Activated CD4-positive, CD25-positive, alpha-beta regulatory T cell treated with anti-CD3 and anti-CD28 coated beads, Interleukin-2, amount 50 U/mL, for 16 hours (primary cell): ENCODE data around the gene CDC14A.

Source experiments
- DNase-seq: peaks from one replicate; pipeline ENCODE4 v3.0.0-alpha.2; 2020; ENCODE audit warnings: low read depth, low spot score

The CDC14A gene

DNA sequence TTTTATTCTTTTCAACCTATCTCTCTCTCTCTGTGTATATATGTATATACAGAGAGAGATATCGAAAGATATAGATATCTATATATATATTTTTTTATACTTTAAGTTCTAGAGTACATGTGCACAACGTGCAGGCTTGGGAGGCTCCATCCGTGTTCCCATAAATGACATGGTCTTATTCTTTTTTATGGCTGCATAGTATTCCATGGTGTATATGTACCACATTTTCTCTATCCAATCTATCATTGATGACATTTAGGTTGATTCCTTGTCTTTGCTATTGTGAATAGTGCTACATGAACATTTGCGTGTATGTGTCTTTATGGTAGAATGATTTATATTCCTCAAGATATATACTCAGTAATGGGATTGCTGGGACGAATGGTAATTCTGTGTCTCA lies 130.4 kb downstream of the CDC14A start:
- DNase-seq, result no peak

DNA sequence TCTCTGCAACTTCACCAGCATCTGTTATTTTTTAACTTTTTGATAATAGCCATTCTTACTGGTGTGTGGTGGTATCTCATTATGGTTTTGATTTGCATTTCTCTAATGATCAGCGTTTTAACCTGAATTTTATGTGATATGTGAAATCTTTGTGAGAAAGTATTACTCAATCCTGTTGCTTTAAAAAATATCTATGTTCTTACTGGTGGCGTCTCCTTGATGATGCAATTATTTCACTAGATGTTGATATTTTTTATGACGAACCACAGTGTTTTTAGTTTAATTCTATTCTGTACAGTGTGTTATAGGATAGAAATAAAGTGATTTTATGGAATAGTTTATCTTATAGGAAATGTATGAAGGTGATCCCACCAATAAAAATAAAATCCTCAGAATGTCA lies 130.9 kb downstream of the CDC14A start:
- DNase-seq, result no peak

DNA sequence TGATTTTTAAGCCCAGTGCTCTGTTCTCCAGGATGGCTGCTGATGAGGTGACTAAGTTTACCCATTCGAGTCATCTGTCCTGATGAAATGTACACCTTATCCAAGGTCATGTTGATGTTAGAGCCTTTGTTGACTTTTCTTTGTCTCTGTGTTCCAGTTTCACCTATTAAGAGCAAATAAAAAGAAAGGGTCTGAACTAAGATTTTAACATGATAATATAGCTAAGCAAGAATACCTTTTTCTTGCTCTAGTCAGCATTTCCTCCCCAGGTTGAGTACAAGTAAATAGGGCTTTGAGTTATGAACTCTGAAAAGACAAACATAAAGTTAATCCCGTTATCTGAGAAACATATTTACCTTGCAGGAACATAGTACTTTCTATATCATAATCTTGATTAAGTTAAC lies 133.6 kb downstream of the CDC14A start:
- no peak for DNase-seq

DNA sequence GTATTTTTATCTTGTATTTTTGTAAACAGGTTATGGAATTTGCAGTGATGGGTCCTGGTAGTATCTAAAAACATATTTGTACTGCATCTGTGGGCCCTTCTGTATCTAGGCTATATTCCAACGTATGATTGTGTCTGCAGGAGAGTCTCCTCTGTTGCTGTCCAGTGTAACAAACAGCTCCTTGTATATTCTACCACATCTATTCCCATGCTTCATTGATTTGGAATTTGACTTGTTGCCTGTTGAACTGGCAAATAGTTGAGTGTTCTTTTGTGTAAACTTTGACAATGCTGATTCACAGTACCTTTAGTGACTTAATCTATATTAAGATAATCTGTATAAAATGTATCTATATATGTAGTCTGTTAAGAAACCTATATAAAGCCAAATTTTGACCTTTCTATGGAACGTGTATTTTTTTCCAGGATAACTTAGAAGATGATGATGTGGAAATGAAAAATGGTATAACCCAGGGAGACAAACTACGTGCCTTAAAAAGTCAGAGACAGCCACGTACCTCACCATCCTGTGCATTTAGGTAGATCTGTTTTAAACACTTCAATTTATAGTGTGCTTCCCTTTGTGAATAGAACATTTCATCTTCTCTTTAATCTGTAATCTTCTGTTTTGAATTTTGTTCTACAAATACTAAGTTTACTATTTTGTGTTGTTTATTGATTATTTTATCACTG lies 142.2 kb downstream of the CDC14A start:
- DNase-seq, result no peak

DNA sequence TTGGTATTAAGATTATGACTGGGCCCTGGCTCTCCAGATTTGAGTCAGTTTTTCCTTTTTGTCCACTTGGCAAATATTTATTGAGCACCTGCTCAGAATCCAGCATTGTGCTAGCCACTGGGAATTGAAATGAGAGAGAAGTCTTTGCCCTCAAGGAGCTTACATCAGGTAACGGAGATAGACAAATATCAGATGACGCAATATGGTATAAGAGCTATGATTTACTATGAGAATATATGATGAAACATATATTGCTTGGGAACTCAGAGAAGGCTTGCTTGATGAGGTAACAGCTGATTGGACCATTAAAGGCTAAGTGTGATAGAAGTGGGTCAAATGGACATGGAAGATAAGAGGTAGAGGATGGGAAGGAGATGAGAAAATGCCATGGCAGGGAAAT lies 144.6 kb downstream of the CDC14A start:
- DNase-seq, result no peak

DNA sequence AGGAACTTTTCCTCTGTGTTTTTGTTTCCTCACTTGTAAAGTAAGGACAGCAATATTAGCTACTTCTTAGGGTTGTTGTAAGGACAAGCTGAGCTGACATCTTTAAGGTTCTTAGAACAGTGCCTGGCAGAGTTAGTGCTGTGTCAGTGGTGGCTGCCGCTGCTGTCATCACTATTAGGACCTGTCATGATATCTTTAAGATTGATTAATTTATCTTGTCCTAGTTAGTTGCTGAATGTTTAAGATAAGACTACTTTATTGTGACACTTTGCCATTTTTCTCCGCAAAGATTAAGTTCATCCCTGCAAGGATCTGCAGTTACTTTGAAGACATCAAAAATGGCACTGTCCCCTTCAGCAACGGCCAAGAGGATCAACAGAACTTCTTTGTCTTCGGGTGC lies 145.5 kb downstream of the CDC14A start:
- DNase-seq, result no peak

DNA sequence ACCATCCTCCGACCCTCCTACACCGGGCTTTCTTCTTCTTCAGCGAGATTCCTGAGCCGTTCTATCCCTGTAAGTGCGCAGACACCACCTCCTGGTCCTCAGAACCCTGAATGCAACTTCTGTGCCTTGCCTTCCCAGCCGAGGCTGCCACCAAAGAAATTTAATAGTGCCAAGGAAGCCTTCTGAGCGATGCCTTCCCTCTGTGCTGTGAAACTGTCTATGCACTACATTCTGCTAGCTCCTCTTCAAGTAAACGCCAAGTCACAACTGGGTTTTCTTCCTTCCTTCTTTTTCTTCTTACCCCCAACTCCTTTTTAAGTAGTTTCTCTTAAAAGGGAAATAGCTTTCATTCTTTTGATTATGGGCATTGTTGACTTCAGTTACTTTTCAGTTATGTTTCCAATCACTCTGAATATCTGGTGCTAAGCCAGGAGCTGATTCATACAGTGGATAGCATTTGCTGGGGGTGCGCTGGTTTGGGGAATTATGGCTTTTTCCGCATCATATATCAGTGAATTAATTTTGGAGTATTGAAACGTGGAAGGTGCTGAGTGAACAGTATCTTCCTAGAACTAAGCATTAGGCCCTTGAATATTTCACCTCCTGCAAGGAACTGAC lies 147.0 kb downstream of the CDC14A start:
- DNase-seq, result no peak

DNA sequence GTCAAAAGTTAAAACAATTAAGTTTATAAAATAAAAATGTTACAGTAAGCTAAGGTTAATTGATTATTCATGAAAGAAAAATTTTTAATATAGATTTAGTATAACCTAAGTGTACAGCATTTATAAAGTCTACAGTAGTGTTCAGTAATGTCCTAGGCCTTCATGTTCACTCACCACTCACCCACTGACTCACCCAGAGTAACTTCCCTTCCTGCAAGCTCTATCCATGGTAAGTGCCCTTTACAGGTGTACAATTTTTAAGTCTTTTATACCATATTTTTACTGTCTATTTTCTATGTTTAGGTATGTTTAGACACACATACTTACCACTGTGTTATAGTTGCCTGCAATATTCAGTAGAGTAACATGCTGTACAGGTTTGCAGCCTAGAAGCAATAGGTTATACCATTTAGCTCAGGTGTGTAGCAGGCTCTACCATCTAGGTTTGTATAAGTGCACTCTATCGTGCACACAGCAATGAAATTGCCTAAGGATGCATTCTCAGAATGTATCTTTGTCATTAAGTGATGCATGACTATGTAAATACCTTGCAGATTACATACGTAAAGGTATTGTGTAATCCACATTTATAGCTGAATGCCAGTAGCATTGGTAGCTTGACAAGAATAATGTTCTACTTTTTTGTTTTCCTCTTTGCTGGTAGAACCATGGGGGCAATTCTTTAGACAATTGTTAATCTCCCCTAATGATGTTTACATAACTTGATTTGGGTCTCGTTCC lies 149.9 kb downstream of the CDC14A start:
- no peak for DNase-seq

DNA sequence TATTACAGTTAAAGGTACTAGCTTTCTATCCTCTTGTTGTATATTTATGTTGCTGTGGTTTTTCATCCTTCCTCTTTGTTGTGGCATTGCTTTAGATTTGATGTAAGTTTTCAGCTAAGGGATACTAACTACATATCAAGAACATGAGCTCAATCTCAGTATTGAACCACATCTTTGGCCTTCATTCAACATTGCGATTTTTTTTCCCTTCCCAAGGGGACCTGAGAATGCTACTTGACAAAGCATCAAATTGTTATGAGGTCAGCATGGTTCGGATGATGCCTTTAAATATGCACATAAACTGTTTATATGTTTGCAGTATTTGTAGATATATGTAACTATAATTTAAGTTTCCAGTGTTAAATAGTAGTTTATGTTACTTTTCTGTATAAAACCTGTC lies 153.9 kb downstream of the CDC14A start:
- no peak for DNase-seq

DNA sequence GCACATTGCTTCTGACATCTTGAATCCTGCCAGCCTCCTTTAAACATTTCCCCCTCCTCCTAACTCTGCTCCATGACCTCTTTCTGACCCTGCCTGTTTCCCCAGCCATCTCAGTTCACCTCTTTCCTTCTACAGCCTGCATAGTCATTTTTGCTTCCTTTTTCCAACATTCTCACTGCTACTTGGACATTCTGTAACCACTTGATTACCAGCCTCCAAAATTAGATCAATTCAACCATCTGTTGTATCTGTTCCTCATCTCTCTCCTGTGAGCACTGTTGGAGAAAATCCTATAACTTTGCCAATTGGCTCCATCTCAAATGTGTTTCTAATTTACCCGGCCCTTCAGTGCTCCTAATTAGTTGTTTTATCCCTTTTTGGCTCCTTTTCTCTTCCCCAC lies 158.1 kb downstream of the CDC14A start:
- no peak for DNase-seq

DNA sequence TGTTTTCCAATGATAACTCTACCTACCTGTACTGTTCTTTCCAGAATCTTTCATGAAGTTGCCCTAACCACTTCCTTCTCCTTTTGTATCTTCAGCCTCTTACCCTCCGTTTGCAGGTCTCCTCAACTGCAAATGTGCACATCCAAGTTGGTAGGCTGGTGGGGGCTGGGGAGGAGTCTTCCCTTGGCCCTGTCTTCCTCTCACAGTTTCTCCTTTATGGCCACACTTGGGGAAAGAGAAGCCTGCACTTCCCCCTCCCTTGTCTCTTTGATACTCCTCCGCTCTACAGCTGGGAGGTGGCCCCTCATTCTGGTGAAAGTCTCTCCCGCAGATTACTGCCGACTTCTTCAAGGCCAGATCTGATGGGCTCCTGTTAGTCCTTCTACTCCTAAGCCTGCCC lies 158.8 kb downstream of the CDC14A start:
- DNase-seq, result no peak

DNA sequence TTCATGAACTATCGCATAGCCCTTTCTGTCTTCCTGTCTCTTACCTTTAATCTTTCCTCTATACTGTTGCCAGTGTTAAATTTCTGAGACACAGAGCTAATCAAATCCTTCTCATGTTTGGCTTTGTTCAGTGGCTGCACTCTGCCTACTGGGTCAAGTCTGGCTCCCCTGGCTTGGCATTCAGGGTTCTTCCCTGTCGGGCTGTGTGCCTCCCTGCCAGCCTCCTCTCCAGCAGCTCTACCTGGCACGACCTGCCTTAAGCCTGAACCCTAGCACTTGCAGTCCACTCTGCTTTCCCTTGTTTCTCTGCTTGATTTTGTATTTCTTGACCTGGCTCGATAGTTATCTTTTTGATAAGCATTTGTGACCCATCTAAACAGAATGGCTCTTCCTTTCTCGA lies 159.5 kb downstream of the CDC14A start:
- DNase-seq, result no peak

DNA sequence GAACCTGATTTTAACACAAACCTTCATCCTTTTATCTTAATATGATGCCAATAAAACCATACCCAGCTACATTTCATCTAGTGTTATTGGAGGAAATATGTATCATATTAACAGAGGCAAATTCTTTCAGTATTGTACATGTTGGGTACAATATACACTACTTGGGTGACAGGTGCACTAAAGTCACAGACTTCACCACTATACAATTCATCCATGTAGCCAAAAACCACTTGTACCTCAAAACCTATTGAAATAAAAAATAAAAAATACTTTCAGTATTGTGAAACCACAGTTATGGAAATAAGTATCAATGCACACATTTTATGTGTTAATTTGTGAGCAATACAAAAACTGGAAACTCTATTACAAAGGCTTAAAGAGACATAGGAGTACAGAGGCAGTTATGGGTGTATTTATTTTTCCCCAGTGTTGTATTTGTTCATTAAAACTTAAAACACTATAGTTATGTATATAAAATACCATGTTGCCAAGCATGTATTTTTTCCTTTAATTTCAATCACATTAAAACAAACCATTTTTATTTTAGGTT lies 160.6 kb downstream of the CDC14A start:
- no peak for DNase-seq

DNA sequence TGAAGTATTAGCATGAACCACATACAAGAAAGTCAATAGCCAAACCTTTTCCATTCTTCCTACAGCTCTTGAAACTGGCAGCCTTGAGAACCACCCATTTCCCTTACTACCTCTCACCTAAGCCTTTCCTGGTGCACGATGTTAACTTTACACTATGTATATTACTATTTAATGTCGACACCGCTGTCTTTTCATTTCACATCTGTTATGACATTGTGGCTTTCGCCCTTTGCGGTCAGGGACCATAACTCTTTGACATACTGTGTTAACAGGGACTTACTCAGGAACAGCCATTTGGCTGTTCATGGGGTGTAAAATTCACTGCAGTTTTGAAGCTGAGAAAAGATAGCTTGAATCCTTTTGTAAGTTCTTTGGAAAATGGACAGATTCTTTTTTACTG lies 164.6 kb downstream of the CDC14A start:
- DNase-seq, result no peak

DNA sequence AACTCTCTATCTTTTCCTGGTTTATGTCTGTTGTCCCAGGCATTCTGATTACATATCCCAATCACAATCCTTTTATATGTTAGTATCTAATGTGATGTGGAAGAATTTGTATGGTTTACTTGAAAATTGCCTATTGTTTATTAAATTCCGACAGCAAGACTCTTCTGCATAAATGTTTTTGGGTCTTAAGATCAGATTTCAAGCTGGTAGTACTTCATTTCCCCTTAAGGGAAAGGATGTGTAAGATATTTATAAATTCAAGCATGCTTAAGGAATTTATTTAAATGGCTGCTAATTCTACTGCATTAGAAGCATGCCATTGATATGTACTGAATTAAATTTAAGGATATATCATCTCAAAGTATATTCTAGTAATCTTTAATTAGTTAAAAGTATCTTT lies 165.2 kb downstream of the CDC14A start:
- no peak for DNase-seq

DNA sequence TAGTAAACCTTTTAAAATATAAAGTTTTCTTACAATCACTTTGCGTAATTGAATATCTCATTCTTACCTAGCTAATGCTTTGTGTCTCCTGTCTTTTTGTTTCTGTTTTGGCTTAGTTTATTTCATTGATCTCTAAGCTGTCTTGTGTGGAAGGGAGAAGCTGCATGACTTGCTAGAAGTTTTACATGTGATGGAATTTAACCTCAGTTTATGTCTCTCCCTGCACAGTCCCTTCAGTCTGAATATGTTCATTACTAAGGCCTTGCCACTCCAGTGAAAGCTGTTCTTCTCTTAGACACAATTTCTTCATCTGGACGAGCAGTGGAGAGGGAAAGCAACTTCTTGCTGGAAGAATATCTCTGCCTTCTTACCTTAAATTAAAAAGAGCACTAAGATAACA lies 165.7 kb downstream of the CDC14A start:
- no peak for DNase-seq

DNA sequence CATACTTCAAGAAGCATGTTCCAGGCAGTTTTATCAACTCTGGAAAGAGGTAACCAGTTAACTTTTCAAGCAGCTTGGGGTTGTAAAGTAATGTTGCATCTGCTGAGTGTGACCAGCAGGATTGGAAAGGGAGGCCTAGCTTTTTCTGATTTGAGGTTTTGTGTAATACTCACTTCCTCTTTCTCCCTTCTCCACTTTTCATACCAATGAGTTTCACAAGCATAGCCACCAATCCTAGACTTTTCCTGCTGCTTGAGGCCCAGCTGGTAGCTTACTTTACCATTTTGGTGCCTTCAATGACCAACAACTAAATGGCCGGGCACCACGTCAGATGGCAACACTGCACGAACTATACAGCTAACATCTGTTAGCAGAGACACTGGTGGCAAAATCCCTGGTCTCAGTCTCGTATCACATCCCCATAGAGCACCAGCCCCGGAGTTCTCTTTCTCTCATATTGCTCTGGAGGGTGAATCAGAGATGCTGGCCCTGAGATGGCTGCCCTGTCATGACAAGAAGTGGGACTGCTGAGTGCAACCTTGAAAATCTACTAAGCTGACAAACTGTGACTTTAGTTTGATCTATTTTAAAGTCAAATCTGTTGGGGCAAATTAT lies 170.8 kb downstream of the CDC14A start:
- DNase-seq, result no peak

DNA sequence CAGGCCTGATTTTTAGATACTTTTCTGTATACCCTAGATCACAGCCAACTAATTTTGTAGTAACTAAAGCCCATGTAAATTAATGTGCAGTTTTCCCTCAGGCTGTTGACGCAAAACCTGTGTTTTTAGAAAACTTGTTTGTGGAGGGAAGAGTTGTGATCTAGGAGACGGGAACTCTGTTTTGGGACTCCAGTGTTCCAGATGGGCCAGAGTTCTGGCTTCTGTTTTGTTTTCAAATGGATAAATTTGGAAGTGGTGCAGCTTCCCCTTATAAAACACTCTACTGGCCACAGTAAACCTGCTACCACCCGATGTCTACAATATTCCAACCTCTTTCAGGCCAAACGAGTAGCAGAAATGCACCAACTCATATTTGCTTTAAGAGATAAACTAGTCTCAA lies 172.0 kb downstream of the CDC14A start:
- DNase-seq, result no peak

DNA sequence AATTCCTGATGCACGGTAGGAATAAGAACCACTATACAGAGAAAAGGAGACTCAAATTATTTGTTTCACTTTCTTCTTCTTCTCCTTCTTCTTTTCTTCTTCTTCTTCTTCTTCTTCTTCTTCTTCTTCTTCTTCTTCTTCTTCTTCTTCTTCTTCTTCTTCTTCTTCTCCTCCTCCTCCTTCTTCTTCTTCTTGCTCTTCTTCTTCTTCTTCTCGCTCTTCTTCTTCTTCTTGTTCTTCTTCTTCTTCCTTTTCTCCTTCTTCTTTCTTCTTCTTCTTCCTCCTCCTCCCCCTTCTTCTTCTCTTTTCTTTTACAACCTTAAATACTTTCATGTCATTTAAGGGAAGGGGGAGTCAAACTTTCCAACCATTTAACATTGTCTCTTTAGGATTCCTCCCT lies 174.6 kb downstream of the CDC14A start:
- no peak for DNase-seq

DNA sequence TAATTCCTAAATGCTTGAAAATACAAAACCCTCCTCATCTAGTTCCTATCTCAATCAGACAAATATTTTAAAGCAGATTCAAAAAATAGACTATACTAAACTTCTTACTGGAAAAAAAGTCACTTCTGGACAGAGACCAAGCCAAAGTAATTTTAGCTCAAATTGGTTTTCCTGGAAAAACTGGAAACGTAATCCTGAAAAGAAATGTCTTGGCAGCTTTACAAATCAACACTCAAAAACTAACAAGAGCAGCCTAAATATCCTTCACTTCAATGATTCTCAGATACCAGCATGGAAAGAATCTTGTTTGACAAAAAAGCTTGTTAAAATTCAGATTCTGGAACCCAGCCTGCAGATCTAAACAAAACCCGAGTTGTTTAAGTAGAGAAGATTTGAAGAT lies 176.6 kb downstream of the CDC14A start:
- DNase-seq, result no peak

DNA sequence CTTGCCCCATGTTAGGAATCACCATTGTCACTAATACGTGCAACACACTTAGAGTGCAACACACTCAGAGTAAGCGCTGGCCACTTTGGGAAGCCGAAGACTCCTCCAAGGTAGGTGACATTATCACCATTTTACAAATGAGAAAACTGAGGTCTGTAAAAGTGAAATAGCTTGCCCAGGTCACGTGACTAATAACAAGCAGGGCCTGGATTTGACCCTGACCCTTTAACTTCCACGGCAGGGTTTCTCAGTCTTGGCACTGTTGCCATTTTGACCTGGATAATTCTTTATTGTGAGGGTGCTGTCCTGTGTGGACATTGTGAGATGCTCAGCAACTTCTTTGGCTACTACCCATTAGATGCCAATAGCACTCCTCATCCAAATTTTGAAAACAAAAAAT lies 177.8 kb downstream of the CDC14A start:
- no peak for DNase-seq

DNA sequence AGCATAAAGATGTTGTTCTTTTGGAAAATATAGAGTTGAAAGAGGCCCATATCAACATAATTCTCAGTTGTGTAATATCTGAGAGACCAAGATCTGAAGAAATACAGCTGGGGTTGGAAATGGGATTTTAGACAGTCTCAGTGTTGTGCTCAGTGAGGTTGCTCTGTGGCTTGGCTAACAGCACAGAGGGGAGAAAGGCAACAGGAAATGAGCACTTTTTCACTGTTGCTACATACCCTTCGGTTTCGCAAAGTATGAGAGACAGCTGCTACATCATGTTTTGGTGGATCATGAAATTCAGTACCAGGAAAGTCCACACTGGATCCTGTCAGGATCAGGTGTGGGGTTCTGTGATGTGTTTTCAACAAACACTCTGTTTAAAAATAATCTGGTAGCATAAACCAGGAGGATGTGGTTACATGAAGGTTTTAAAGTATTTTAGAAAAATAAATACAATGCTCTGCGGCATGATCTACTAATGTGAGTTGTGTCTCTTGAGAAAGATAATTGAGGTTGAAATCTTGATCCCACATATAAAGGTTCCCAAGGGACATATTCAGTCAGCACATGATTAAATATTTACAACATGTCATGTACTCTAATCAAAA lies 178.7 kb downstream of the CDC14A start:
- DNase-seq, result no peak
